NCI-H1694 (cell line): ENCODE measurements around the gene PPFIA3.

ENCODE experiments used
- DNase-seq: peaks from one replicate; lab custom pipeline; 2025; lab: John Stamatoyannopoulos, UW

The PPFIA3 gene

GRCh38 chr19:49182848-49183375 lies 63.6 kb downstream of the PPFIA3 start:
- no peak for DNase-seq

DNA sequence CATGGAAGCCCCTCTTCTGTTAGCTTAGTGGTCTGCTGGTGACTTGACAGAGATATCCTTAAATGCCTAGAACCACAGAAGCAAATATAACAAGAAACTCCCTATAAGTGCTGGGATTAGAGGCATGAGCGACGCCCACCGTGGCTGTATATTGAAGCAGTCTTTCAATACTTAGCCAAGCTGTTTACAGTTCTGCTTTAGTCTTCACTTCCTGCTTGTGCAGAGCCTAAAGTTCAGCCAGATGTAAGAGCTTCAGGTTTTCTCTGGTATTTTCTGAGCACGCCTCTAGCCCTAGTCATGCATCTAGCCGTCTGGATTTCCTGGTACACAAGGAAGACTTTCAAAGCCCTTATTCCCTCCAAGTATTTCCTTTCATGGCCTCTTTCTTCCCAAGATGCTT lies 66.8 kb downstream of the PPFIA3 start:
- no peak for DNase-seq

GRCh38 chr19:49188626-49189200 lies 69.4 kb downstream of the PPFIA3 start:
- no peak for DNase-seq

DNA sequence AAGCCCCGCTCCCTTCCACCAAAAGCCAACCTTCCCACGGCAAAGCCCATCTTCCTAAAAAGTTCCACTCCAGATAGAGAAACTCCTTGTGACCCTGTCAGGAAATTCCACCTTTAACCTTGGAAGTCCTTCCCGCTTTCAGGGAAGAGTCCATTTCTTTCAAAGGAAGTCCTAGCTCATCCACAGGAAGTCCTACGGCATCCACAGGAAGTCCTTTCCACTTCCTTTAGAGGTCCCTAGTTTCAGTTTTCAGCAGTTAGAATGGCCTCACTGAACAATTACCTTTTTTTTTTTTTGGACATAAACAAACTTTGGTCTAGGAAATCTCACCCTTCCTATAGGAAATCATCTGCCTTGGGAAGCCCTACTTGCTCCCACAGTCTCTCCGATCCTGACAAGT lies 69.9 kb downstream of the PPFIA3 start:
- no peak for DNase-seq

DNA sequence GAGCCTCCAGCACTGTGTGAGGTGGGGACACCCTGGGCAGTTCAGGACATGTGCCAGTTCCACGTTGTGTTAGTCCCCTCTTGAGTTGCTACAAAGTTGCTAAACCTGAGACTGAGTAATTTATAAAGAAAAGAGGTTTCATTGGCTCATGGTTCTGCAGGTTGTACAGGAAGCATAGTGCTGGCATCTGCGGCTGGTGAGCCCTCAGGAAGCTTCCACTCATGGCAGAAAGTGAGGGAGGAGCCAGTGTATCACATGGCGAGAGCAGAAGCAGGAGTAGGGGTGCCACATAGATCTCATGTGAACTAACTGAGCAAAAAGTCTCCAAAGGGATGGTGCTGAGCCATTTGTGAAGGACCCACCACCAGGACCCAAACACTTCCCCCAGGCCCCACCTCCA lies 71.4 kb downstream of the PPFIA3 start:
- no peak for DNase-seq

DNA sequence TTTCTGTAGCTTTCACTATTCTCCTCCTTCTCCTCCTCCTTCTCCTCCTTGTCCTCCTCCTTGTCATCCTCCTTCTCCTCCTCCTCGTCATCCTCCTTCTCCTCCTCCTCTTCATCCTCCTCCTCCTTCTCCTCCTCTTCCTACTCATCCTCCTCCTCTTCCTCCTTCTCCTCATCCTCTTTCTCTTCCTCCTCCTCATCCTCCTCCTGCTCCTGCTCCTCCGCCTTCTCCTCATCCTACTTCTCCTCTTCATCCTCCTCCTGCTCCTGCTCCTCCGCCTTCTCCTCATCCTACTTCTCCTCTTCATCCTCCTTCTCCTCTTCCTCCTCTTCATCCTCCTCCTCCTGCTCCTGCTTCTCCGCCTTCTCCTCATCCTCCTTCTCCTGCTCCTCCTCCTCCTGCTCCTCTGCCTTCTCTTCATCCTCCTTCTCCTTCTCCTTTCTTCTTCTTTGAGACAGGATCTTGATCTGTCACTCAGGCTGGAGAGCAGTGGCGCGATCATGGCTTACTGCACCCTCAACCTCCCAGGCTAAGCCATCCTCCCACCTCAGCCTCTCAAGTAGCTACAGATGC lies 74.6 kb downstream of the PPFIA3 start:
- DNase-seq, result no peak

DNA sequence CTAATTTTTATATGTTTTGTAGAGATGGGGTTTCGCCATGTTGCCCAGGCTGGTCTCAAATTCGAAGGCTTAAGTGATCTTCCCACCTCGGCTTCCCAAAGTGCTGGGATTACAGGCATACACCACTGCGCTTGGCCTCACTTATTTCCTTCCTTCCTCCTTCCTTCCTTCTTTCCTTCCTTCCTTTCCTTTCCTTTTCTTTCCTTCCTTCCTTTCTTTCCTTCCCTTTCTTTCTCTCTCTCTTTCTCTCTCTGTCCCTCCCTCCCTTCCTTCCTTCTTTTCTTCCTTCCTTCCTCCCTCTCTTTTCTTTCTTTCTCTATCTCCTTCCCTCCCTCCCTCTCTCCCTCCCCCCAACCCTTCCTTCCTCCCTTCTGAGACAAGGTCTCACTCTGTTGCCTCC lies 75.1 kb downstream of the PPFIA3 start:
- DNase-seq, result no peak

- no peak for DNase-seq
Measured at GRCh38 chr19:49196527-49197240, 77.3 kb downstream of the PPFIA3 start.

GRCh38 chr19:49200238-49200862 lies 81.0 kb downstream of the PPFIA3 start:
- DNase-seq, result no peak
